Endothelial cell of umbilical vein (primary cell): Measurements from ENCODE around the gene EPC2. TPM values are rescaled to one million over a fixed set of nuclear protein-coding genes. Genes with fewer than 3 reads are reported as not detected.
"Not testable (repeated sequence)": the region's sequence is repeated elsewhere in the genome, so short reads cannot be mapped to it uniquely, and the experiment has no call there.

ENCODE experiments used
- BruUV-seq: library from RNA; stranded (reverse); fragments of 400-500 nt; replicated peaks from 2 replicates; lab custom pipeline; 2021; lab: Mats Ljungman, UMichigan
- CTCF ChIA-PET: fragments of 300-600, 350-600 bp; sonication (Branson Sonifier 250); formaldehyde crosslinking; loops from one replicate; lab custom pipeline; 2021; ENCODE audit warnings: antibody characterized with exemption, inconsistent platforms; lab: Charles Lee
- POLR2A ChIA-PET: fragments of 300-600, 350-600 bp; sonication (Branson Sonifier 250); formaldehyde crosslinking; loops from one replicate; lab custom pipeline; 2021; ENCODE audit warnings: antibody characterized with exemption, inconsistent platforms; lab: Charles Lee
- DNase-seq: peaks from one replicate; pipeline ENCODE4 v3.0.0-alpha.2; 2011; ENCODE audit warnings: low read depth, low spot score
- FAIRE-seq: peaks from 2 replicates; lab custom pipeline; 2011; peaks lifted over from hg19 to GRCh38; lab: Jason Lieb, UNC
- H2AFZ ChIP-seq: 2 replicates; pipeline ENCODE4 v1.6.0; 2012; ENCODE audit warnings: low read depth, low read length, control low read depth, inconsistent platforms
- H3K27ac ChIP-seq: 2 replicates; pipeline ENCODE4 v1.5.1; 2011; ENCODE audit warnings: low read depth, mild to moderate bottlenecking, control low read depth, low read length, moderate library complexity; ENCODE audit not compliant: insufficient read depth
- H3K27me3 ChIP-seq, 2 experiments: 2 replicates each; pipeline versions ENCODE4 v1.6.0 to v1.6.1; 2011; ENCODE audit warnings: low read length in 2 of 2, mixed read lengths in 1 of 2; ENCODE audit not compliant: control insufficient read depth in 2 of 2, insufficient read depth in 2 of 2
- H3K36me3 ChIP-seq, 2 experiments: 2 replicates in 1 of 2; 3 replicates in 1 of 2; pipeline ENCODE4 v1.5.1; 2011; ENCODE audit warnings: low read length in 2 of 2, mild to moderate bottlenecking in 1 of 2, moderate library complexity in 1 of 2; ENCODE audit not compliant: control insufficient read depth in 2 of 2, insufficient read depth in 2 of 2; ENCODE audit errors: extremely low read depth in 1 of 2
- H3K4me1 ChIP-seq: 3 replicates; pipeline ENCODE4 v1.5.1; 2011; ENCODE audit warnings: mild to moderate bottlenecking, low read length; ENCODE audit not compliant: control insufficient read depth, insufficient read depth; ENCODE audit errors: extremely low read depth
- H3K4me2 ChIP-seq: 2 replicates; pipeline ENCODE4 v1.6.1; 2011; ENCODE audit warnings: low read length, control low read depth, mixed read lengths; ENCODE audit not compliant: insufficient read depth
- H3K4me3 ChIP-seq, 3 experiments: fragments of 200-600 bp in 1 of 3; sonication (generic), shearing (Covaris generic) in 1 of 3; replicated peaks in 1 of 3; 2 replicates each; pipeline ENCODE4 v1.5.1; 2011 to 2016; ENCODE audit warnings: control low read depth in 3 of 3, low read length in 3 of 3, mild to moderate bottlenecking in 2 of 3, inconsistent platforms in 1 of 3, low read depth in 1 of 3, moderate library complexity in 1 of 3; ENCODE audit not compliant: insufficient read depth in 1 of 3
- H3K79me2 ChIP-seq: 2 replicates; pipeline ENCODE4 v1.6.0; 2012; ENCODE audit warnings: low read length, inconsistent platforms; ENCODE audit not compliant: control insufficient read depth, insufficient read depth
- H3K9ac ChIP-seq: replicated peaks from 2 replicates; pipeline ENCODE3; 2011; ENCODE audit warnings: low read length, control low read depth; ENCODE audit not compliant: insufficient read depth; ENCODE audit errors: extremely low read depth
- H3K9me1 ChIP-seq: replicated peaks from 3 replicates; pipeline ENCODE4 v1.6.0; 2011; ENCODE audit warnings: mild to moderate bottlenecking, low read length; ENCODE audit not compliant: control insufficient read depth, insufficient read depth; ENCODE audit errors: extremely low read depth
- H3K9me3 ChIP-seq: replicated peaks from 2 replicates; pipeline ENCODE4 v1.5.1; 2012; ENCODE audit warnings: low read length, inconsistent platforms; ENCODE audit not compliant: control insufficient read depth, insufficient read depth
- H4K20me1 ChIP-seq: replicated peaks from 2 replicates; pipeline ENCODE3; 2011; ENCODE audit warnings: mild to moderate bottlenecking, low read length; ENCODE audit not compliant: control insufficient read depth, insufficient read depth; ENCODE audit errors: extremely low read depth
- EZH2 ChIP-seq: IDR thresholded peaks from 2 replicates; pipeline ENCODE4 v1.6.1; 2012; ENCODE audit warnings: borderline replicate concordance, low read depth, mild to moderate bottlenecking, moderate library complexity, low read length, inconsistent platforms; ENCODE audit not compliant: severe bottlenecking
- FOS ChIP-seq: IDR thresholded peaks from 2 replicates; pipeline ENCODE4 v1.6.1; 2011; ENCODE audit warnings: mild to moderate bottlenecking, low read length, moderate library complexity, borderline replicate concordance; ENCODE audit not compliant: insufficient read depth
- GATA2 ChIP-seq: IDR thresholded peaks from 2 replicates; pipeline ENCODE4 v1.7.0; 2011; ENCODE audit warnings: low read depth, mild to moderate bottlenecking, moderate library complexity, mixed read lengths, low read length; ENCODE audit not compliant: insufficient read length, insufficient read depth
- JUN ChIP-seq: IDR thresholded peaks from 2 replicates; pipeline ENCODE4 v1.6.1; 2011; ENCODE audit warnings: borderline replicate concordance, low read depth; ENCODE audit not compliant: insufficient read length, insufficient read depth
- MYC ChIP-seq: IDR thresholded peaks from one replicate; pipeline ENCODE4 v1.6.1; 2011; ENCODE audit warnings: mild to moderate bottlenecking, low read depth, low read length
- POLR2A ChIP-seq: IDR thresholded peaks from 2 replicates; pipeline ENCODE4 v1.6.1; 2012; ENCODE audit warnings: low read depth, mild to moderate bottlenecking, control low read depth, low read length
- POLR2AphosphoS5 ChIP-seq: IDR thresholded peaks from 2 replicates; pipeline ENCODE4 v1.6.1; 2012; ENCODE audit warnings: low read depth, mild to moderate bottlenecking, control low read depth, low read length, moderate library complexity; ENCODE audit not compliant: insufficient read depth
- dilution Hi-C: fragments of 300-500 bp; cut with MboI; formaldehyde crosslinking; loops from one replicate; pipeline ENCODE4 v1.15.0; 2019; ENCODE audit warnings: low sequenced_read_pairs; ENCODE audit not compliant: extremely low pct_ligation_motif_present
- intact Hi-C: fragments of 100-400 bp; cut with micrococcal nuclease; formaldehyde crosslinking; loops from one replicate; pipeline ENCODE4 v1.10.0; 2022
- polyA plus RNA-seq, 4 experiments: library from polyadenylated mRNA; depleted of rRNA in 3 of 4; stranded (reverse) in 3 of 4; unstranded in 1 of 4; fragments of >200 nt; gene quantifications; 2 replicates each; pipeline versions ENCODE4 v1.2.1 to v1.2.3, GENCODE V29; 2011 to 2012; ENCODE audit warnings: missing spikeins in 1 of 4
- total RNA-seq: library from RNA; stranded (reverse); gene quantifications from 2 replicates; pipeline ENCODE4 v1.2.3, GENCODE V29; 2021
- TF ChIP-seq, protein P1 (sequence below): IDR thresholded peaks from 2 replicates; pipeline ENCODE4 v1.6.1; 2011; ENCODE audit not compliant: insufficient read depth, insufficient read length
- TF ChIP-seq, protein P2 (sequence below), 2 donors: IDR thresholded peaks; 1 replicate in 1 of 2; 2 replicates in 1 of 2; pipeline ENCODE4 v1.5.1; 2011; ENCODE audit warnings: low read length in 2 of 2, mild to moderate bottlenecking in 2 of 2, moderate library complexity in 2 of 2, control low read depth in 1 of 2, inconsistent platforms in 1 of 2, low read depth in 1 of 2; ENCODE audit not compliant: insufficient read depth in 1 of 2; ENCODE audit errors: extremely low read depth in 1 of 2

EPC2 gene
- total and polyA plus RNA-seq, 2 donors (not counting 3 experiments of a cell fraction or from before 2014, with no cell fraction given), result 15.1 to 25.2 TPM

DNA sequence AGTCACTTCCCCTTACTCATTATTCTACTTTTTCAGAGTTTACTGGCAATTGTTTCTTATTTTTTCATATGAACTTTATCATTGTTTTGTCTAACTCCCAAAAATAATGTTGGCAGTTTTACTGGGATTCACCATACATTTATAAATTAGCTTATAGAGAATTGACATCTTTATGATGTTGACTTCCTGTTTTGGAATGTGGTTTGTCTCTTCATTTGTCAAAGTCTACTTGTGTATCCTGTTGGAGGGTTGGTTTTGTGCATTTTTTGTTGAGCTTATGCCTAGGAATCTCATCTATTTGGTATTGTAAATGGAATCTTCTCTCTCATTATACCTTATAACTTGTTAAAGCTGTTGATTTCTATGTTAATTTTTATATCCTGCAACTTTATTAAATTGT lies 16.4 kb downstream of the EPC2 start:
- Histone ChIP-seq H3K4me3 (no peak overlapping the region), H3K9me1 (peaks cover 6% of the 10 kb centered on the region), H3K9me3 (no peaks in the 10 kb centered on the region), H3K9ac (no peak overlapping the region), H3K79me2 (peaks cover 80% of the 10 kb centered on the region), H3K4me2 (peak overlapping the region; percentile 68), H4K20me1 (peaks cover 6% of the 10 kb centered on the region), H3K27ac (no peak overlapping the region), H3K4me1 (peaks cover 24% of the 10 kb centered on the region), H3K36me3 (no peaks in the 10 kb centered on the region), H3K27me3 (no peaks in the 10 kb centered on the region), H2AFZ (no peak overlapping the region)
- ChIA-PET CTCF (interaction anchor here (0.7 to 1.0 kb wide), 3 partner anchors 16 to 538 kb away, joined by 3 read pairs; no protein-coding TSS in a partner anchor), POLR2A (no interaction called here)
- no TSS peak for BruUV-seq
- dilution Hi-C loops, result no loop called here
- DNase-seq (peak; percentile 44), FAIRE-seq (no peak)
- intact Hi-C loops, result no loop called here
- no peak for TF ChIP-seq JUN
- no peak for TF ChIP-seq POLR2AphosphoS5
- TF ChIP-seq EZH2, result no peak
- no peak for TF ChIP-seq FOS
- TF ChIP-seq, protein P1, sequence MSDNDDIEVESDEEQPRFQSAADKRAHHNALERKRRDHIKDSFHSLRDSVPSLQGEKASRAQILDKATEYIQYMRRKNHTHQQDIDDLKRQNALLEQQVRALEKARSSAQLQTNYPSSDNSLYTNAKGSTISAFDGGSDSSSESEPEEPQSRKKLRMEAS, result no peak
- TF ChIP-seq MYC, result no peak
- TF ChIP-seq, protein P2, sequence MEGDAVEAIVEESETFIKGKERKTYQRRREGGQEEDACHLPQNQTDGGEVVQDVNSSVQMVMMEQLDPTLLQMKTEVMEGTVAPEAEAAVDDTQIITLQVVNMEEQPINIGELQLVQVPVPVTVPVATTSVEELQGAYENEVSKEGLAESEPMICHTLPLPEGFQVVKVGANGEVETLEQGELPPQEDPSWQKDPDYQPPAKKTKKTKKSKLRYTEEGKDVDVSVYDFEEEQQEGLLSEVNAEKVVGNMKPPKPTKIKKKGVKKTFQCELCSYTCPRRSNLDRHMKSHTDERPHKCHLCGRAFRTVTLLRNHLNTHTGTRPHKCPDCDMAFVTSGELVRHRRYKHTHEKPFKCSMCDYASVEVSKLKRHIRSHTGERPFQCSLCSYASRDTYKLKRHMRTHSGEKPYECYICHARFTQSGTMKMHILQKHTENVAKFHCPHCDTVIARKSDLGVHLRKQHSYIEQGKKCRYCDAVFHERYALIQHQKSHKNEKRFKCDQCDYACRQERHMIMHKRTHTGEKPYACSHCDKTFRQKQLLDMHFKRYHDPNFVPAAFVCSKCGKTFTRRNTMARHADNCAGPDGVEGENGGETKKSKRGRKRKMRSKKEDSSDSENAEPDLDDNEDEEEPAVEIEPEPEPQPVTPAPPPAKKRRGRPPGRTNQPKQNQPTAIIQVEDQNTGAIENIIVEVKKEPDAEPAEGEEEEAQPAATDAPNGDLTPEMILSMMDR (IDR thresholded peaks at IDR 0.05; ENCODE audit: extremely low read depth in 1 of 2, insufficient read depth in 1 of 2, low read depth in 1 of 2, low read length in 2 of 2), result no peak
- no peak for TF ChIP-seq POLR2A
- no peak for TF ChIP-seq GATA2

DNA sequence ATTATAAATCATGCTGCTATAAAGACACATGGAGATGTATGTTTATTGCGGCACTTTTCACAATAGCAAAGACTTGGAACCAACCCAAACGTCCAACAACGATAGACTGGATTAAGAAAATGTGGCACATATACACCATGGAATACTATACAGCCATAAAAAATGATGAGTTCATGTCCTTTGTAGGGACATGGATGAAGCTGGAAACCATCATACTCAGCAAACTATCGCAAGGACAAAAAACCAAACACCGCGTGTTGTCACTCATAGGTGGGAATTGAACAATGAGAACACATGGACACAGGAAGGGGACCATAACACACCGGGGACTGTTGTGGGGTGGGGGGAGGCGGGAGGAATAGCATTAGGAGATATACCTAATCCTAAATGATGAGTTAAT lies 17.8 kb downstream of the EPC2 start:
- FAIRE-seq, result not testable (repeated sequence)

More for the DNA sequence above, 17.8 kb downstream of the EPC2 start:
- H3K4me2 ChIP-seq, H3K9ac ChIP-seq, H2AFZ ChIP-seq, intact Hi-C loops, H3K9me1 ChIP-seq, H3K36me3 ChIP-seq, BruUV-seq, H3K4me3 ChIP-seq, H3K9me3 ChIP-seq, POLR2A ChIA-PET, H3K27ac ChIP-seq, CTCF ChIA-PET, H4K20me1 ChIP-seq, DNase-seq, dilution Hi-C loops, H3K27me3 ChIP-seq: not testable (repeated sequence)
- peaks cover 79% of the 10 kb centered on the region for H3K79me2 ChIP-seq
- peaks cover 32% of the 10 kb centered on the region for H3K4me1 ChIP-seq
